ENCODE results near the gene SLC35A4. TPM values are rescaled to one million over a fixed set of nuclear protein-coding genes. Genes with fewer than 3 reads are reported as not detected.

The SLC35A4 gene
- total RNA-seq, 1 donor from 2014 or later = 73.1 TPM

DNA sequence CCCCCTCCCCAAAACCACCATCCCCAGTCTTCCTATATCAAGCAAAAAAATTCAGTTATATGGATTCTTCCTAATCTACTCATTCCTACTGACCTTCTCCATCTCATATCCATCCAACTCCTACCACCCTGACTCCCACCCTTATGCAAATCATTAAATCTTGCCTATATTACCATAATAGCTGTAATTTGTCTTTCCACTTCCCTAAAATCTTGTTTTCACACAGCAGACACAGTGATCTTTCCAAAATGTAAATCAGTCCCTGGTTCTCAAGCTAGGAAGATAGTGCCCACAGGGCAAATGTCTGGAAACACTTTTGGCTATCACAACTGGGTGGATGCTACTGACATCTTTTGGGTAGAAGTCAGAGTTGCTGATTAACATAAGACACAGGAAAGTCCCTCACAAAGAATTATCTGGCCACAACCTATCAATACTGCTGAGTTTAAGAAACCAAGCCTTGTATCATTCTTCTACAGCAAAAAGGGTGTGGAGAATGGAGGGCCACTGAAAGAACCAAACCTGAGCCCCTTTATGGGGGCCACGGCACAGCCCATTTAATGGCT lies 8.8 kb upstream of the SLC35A4 start:
- no peaks in the 10 kb centered on the region for H3K27me3 ChIP-seq (ENCODE audit: low read depth)
- TF ChIP-seq, protein P1, sequence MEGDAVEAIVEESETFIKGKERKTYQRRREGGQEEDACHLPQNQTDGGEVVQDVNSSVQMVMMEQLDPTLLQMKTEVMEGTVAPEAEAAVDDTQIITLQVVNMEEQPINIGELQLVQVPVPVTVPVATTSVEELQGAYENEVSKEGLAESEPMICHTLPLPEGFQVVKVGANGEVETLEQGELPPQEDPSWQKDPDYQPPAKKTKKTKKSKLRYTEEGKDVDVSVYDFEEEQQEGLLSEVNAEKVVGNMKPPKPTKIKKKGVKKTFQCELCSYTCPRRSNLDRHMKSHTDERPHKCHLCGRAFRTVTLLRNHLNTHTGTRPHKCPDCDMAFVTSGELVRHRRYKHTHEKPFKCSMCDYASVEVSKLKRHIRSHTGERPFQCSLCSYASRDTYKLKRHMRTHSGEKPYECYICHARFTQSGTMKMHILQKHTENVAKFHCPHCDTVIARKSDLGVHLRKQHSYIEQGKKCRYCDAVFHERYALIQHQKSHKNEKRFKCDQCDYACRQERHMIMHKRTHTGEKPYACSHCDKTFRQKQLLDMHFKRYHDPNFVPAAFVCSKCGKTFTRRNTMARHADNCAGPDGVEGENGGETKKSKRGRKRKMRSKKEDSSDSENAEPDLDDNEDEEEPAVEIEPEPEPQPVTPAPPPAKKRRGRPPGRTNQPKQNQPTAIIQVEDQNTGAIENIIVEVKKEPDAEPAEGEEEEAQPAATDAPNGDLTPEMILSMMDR (IDR thresholded peaks at IDR 0.05; ENCODE audit: borderline replicate concordance) = no peak
- H3K36me3 ChIP-seq = peaks cover 35% of the 10 kb centered on the region
- H3K4me3 ChIP-seq = peak overlapping the region; percentile 80
- intact Hi-C loops (cut with micrococcal nuclease) = no loop called here
- H3K4me1 ChIP-seq = peaks cover 54% of the 10 kb centered on the region
- H3K9me3 ChIP-seq (replicated peaks) = no peaks in the 10 kb centered on the region
- no peak for DNase-seq
- H3K27ac ChIP-seq (replicated peaks) = no peak overlapping the region

DNA sequence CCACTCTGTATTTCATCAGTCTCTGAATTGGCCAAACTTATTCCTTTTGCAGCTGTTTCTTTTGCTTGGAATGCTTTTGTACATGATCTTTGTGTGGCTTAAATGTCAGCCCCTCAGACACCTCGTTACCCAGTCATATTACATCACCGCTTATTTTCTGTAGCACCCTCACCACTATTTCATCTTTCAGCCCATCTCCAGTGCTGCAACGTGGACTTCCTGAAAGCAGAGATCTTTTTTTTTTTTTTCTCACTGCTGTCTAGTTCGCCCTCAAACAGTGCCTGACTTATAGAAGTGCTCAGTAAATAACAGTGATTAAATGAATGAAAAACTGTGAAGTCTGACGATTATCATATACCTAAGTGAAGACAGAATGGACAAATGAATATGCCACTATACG lies 8.2 kb upstream of the SLC35A4 start:
- no peaks in the 10 kb centered on the region for H3K9me3 ChIP-seq (replicated peaks)
- DNase-seq = no peak
- peak overlapping the region; percentile 91 for H3K27ac ChIP-seq (replicated peaks)
- H3K36me3 ChIP-seq = peaks cover 33% of the 10 kb centered on the region
- TF ChIP-seq, protein P1 (IDR thresholded peaks at IDR 0.05; ENCODE audit: borderline replicate concordance) = no peak
- peak overlapping the region; percentile 80 for H3K4me3 ChIP-seq
- no peaks in the 10 kb centered on the region for H3K27me3 ChIP-seq (ENCODE audit: low read depth)
- intact Hi-C loops (cut with micrococcal nuclease) = no loop called here
- H3K4me1 ChIP-seq = peaks cover 52% of the 10 kb centered on the region

DNA sequence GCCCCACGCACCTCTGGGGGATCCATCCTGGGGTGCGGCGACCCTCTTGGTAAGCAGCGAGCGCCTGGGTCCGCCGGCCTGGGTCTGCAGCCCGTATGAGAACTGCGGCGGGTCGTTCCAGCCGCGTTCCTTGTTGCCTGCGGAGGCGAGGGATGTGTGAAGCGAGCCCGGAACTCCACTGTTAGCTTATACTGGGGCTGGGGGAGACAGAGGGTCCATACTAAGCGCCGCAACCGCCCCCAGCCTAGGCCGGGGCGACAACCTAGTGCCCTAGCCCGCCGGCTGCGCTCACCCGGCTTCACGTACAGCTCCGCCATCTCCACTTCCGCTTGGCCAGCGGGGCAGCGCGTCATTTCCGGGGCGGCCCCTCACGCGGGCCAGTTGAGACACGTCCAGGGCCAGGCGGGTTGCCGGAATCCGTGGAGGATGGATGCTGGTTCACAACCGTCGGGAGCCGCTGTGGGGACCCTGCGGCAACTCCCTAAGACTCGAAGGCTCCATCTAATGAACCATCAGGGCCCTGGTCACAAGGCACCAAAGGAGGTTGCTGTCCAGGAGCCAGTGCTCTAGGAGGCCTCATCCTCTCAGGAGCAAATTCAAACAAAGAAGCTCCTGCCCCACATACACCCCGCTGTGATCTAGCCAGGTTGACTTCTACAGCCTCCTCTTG lies 7.4 kb upstream of the SLC35A4 start, which contains the start of gene SRA1:
TSS of gene SRA1 (minus strand) at position 338 of the 670 bp plus-strand sequence. CDS start at position 317, 21 bp downstream.
- intact Hi-C loops (cut with micrococcal nuclease) = no loop called here
- no peaks in the 10 kb centered on the region for H3K9me3 ChIP-seq (replicated peaks)
- H3K4me3 ChIP-seq = peak within 1 kb of the TSS; percentile 80
- TF ChIP-seq, protein P1 (IDR thresholded peaks at IDR 0.05; ENCODE audit: borderline replicate concordance) = no peak
- peaks cover 59% of the 10 kb centered on the region for H3K4me1 ChIP-seq
- H3K36me3 ChIP-seq = peaks cover 32% of the 10 kb centered on the region
- H3K27me3 ChIP-seq (ENCODE audit: low read depth) = no peaks in the 10 kb centered on the region
- peak; percentile 94 for DNase-seq
- H3K27ac ChIP-seq (replicated peaks) = peak within 1 kb of the TSS; percentile 91

DNA sequence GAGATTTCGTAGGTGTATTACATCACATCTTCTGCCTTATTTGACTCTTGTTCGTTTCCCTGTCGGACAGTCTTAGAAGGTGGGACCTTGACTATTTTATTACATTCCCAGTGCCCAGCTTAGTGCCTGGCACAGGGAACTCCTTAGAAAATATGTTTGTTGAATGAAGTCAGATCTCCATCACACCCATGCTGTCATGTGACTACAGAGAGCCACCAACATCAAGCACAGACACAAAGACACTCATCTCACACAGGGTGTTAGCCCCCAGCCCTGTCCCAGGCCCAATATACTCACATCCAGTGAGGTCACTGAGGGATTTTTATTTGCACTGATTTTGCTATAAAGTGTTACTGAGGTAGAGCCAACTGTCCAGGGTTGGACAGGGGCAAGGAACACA lies 6.7 kb upstream of the SLC35A4 start:
- intact Hi-C loops (cut with micrococcal nuclease) = no loop called here
- H3K4me1 ChIP-seq = peaks cover 65% of the 10 kb centered on the region

DNA sequence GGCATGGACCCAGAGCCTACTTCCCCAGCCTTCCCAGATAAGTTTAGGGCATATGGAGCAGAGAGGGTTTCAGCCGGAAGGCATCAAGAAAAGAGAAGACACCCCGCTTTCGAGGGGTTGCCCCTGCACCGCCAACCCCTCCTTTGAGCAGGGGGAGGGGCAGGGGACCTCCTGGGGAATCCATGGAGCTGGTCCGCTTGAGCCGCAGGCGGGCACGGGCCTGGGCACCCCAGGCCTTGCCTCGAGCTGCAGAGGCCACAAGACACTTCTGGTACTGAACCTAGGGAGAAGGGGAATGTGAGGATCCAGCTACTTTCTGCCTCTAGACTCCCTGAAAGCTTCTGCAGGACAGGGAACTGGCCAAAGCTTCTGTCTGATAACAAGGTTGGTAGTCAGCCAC lies 6.1 kb upstream of the SLC35A4 start:
- Histone ChIP-seq H3K36me3 (peaks cover 22% of the 10 kb centered on the region), H3K27me3 (ENCODE audit: low read depth) (no peaks in the 10 kb centered on the region), H3K4me3 (no peak overlapping the region), H3K9me3 (replicated peaks) (no peaks in the 10 kb centered on the region), H3K27ac (replicated peaks) (no peak overlapping the region), H3K4me1 (peaks cover 65% of the 10 kb centered on the region)
- intact Hi-C loops (cut with micrococcal nuclease) = no loop called here
- no peak for DNase-seq
- TF ChIP-seq, protein P1 (IDR thresholded peaks at IDR 0.05; ENCODE audit: borderline replicate concordance) = no peak

More for the DNA sequence above, 6.7 kb upstream of the SLC35A4 start:
- no peak for DNase-seq
- peak overlapping the region; percentile 91 for H3K27ac ChIP-seq (replicated peaks)
- no peaks in the 10 kb centered on the region for H3K27me3 ChIP-seq (ENCODE audit: low read depth)
- TF ChIP-seq, protein P1 (IDR thresholded peaks at IDR 0.05; ENCODE audit: borderline replicate concordance) = no peak
- peaks cover 28% of the 10 kb centered on the region for H3K36me3 ChIP-seq
- H3K9me3 ChIP-seq (replicated peaks) = no peaks in the 10 kb centered on the region
- peak overlapping the region; percentile 80 for H3K4me3 ChIP-seq

All from left ventricle myocardium inferior (tissue), 1 donor.